ENCODE data around the gene ERVH48-1.

Gene ERVH48-1

DNA sequence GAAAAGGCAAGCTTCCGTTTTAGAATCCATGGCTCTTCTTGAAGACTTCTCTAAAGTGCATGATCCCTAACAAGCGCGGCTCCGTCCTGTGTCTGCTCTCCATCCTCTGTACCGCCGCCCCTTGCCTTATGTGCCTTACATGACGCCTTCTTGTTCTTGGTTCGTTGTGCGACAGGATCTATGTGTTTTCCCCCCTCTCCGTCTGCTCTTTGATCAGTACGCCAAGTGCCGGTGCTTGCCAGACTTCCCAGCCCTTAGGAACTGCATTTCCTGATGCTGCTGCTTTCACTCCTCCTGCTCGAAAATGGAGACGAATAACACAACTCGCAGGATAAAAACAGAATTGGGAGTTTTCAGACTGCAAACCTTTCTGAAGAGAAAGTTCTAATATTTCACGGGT, 19.2 kb downstream of the ERVH48-1 start:
- peaks cover 11% of the 10 kb centered on the region; the same call in 1 of the 2 replicates for H3K79me2 ChIP-seq (ENCODE audit: insufficient read depth, low read length)
- ATAC-seq (ENCODE audit: insufficient read depth, low read depth) = no peak
- peaks cover 9% of the 10 kb centered on the region; the same call in 1 of the 2 replicates for H4K20me1 ChIP-seq (ENCODE audit: insufficient read depth, low read length)
- H3K4me2 ChIP-seq (ENCODE audit: insufficient read depth, low read length) = no peak overlapping the region
- no peaks in the 10 kb centered on the region for H3K9me3 ChIP-seq (ENCODE audit: insufficient read depth, low read length, severe bottlenecking)
- DNase-seq = no peak
- peaks cover 82% of the 10 kb centered on the region for H3K36me3 ChIP-seq (ENCODE audit: insufficient read depth, low read length)
- no peak overlapping the region for H2AFZ ChIP-seq (ENCODE audit: low read depth, low read length)
- TF ChIP-seq EZH2 (IDR thresholded peaks at IDR 0.05; ENCODE audit: borderline replicate concordance, low read depth, low read length, severe bottlenecking) = no peak
- TF ChIP-seq CTCF (IDR thresholded peaks at IDR 0.05; ENCODE audit: borderline replicate concordance, extremely low read depth, low read length, poor library complexity, severe bottlenecking) = no peak
- no peak overlapping the region for H3K9ac ChIP-seq (ENCODE audit: low read depth, low read length)
- no peaks in the 10 kb centered on the region for H3K27me3 ChIP-seq (ENCODE audit: insufficient read depth, low read length, poor library complexity)
- no peak overlapping the region for H3K4me3 ChIP-seq (ENCODE audit: low read depth in 1 of 2, low read length in 2 of 2)
- no peak overlapping the region for H3K27ac ChIP-seq (ENCODE audit: low read length)
- H3K4me1 ChIP-seq (ENCODE audit: insufficient read depth, low read length) = no peaks in the 10 kb centered on the region

DNA sequence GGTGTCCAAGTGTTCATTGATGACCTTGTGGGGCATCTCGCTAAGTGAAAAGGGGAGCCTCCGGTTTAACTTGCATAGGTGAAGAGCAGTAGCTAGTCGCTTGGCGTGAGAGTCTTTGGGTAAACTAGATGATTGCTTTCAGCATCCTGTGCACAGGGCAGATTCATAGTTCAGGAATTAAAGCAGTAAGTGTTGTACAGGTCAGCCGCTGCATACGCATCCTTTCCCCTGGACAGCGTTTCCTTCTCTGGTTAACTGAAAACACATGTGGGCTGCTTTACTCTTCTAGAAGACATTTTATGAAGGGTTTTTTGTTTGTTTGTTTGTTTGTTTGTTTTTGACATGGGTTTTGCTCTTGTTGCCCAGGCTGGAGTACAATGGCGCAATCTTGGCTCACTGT, 20.2 kb downstream of the ERVH48-1 start:
- no peak for TF ChIP-seq EZH2 (IDR thresholded peaks at IDR 0.05; ENCODE audit: borderline replicate concordance, low read depth, low read length, severe bottlenecking)
- TF ChIP-seq CTCF (IDR thresholded peaks at IDR 0.05; ENCODE audit: borderline replicate concordance, extremely low read depth, low read length, poor library complexity, severe bottlenecking) = no peak
- Histone ChIP-seq H2AFZ (ENCODE audit: low read depth, low read length) (no peak overlapping the region), H4K20me1 (ENCODE audit: insufficient read depth, low read length) (peaks cover 11% of the 10 kb centered on the region; the same call in 1 of the 2 replicates), H3K79me2 (ENCODE audit: insufficient read depth, low read length) (peaks cover 17% of the 10 kb centered on the region; the same call in 1 of the 2 replicates), H3K4me3 (ENCODE audit: low read depth in 1 of 2, low read length in 2 of 2) (no peak overlapping the region), H3K9ac (ENCODE audit: low read depth, low read length) (no peak overlapping the region), H3K4me1 (ENCODE audit: insufficient read depth, low read length) (no peaks in the 10 kb centered on the region), H3K36me3 (ENCODE audit: insufficient read depth, low read length) (peaks cover 87% of the 10 kb centered on the region), H3K9me3 (ENCODE audit: insufficient read depth, low read length, severe bottlenecking) (no peaks in the 10 kb centered on the region), H3K27ac (ENCODE audit: low read length) (no peak overlapping the region), H3K4me2 (ENCODE audit: insufficient read depth, low read length) (no peak overlapping the region), H3K27me3 (ENCODE audit: insufficient read depth, low read length, poor library complexity) (no peaks in the 10 kb centered on the region)
- ATAC-seq (ENCODE audit: insufficient read depth, low read depth) (no peak), DNase-seq (no peak)

DNA sequence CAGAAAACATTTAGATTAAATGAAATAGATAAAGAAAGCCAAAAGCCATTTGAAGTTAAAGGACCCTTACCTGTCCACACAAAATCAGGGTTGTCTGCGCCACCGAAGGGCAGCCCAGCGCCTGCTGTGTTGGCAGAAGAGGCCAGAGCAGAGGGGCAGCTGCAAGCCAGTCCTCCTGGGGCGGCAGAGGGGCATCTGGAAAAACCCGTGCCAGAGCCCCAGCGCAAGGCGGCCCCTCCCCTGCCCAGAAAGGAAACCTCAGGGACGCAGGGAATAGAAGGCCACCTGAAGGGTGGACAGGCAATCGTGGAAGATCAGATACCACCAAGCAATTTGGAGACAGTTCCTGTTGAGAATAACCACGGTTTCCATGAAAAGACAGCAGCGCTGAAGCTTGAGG, 21.6 kb downstream of the ERVH48-1 start:
- Histone ChIP-seq H3K9me3 (ENCODE audit: insufficient read depth, low read length, severe bottlenecking) (no peaks in the 10 kb centered on the region), H3K27me3 (ENCODE audit: insufficient read depth, low read length, poor library complexity) (no peaks in the 10 kb centered on the region), H3K4me3 (ENCODE audit: low read depth in 1 of 2, low read length in 2 of 2) (no peak overlapping the region), H2AFZ (ENCODE audit: low read depth, low read length) (no peak overlapping the region), H3K27ac (ENCODE audit: low read length) (no peak overlapping the region), H3K4me1 (ENCODE audit: insufficient read depth, low read length) (no peaks in the 10 kb centered on the region), H3K9ac (ENCODE audit: low read depth, low read length) (no peak overlapping the region), H3K36me3 (ENCODE audit: insufficient read depth, low read length) (peaks cover 86% of the 10 kb centered on the region), H3K4me2 (ENCODE audit: insufficient read depth, low read length) (no peak overlapping the region), H4K20me1 (ENCODE audit: insufficient read depth, low read length) (peaks cover 11% of the 10 kb centered on the region; the same call in 1 of the 2 replicates), H3K79me2 (ENCODE audit: insufficient read depth, low read length) (peaks cover 21% of the 10 kb centered on the region; the same call in 1 of the 2 replicates)
- TF ChIP-seq CTCF (IDR thresholded peaks at IDR 0.05; ENCODE audit: borderline replicate concordance, extremely low read depth, low read length, poor library complexity, severe bottlenecking) (no peak), EZH2 (IDR thresholded peaks at IDR 0.05; ENCODE audit: borderline replicate concordance, low read depth, low read length, severe bottlenecking) (no peak)
- ATAC-seq (ENCODE audit: insufficient read depth, low read depth) = no peak
- DNase-seq = no peak

DNA sequence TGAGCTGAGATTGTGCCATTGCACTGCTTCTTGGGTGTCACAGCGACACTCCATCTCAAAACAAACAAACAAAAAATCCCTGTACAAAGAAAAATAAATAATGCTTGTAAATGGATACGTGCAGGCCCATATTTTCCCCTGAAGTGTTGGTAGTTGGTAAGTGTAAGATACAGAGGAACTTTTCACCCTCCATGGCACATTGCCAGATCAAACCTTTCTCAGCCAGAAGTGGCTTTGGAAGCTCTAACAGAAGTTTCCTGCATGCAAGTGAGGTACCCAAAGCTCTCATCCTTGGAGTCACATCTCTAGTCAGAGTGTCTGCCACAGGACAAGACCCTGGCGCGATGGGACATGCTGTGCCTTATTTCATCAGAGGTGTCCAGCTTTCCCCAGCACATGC, 25.0 kb downstream of the ERVH48-1 start:
- Histone ChIP-seq H3K79me2 (ENCODE audit: insufficient read depth, low read length) (peaks cover 28% of the 10 kb centered on the region; the same call in 1 of the 2 replicates), H3K9me3 (ENCODE audit: insufficient read depth, low read length, severe bottlenecking) (no peaks in the 10 kb centered on the region), H2AFZ (ENCODE audit: low read depth, low read length) (no peak overlapping the region), H3K4me1 (ENCODE audit: insufficient read depth, low read length) (no peaks in the 10 kb centered on the region), H3K36me3 (ENCODE audit: insufficient read depth, low read length) (peaks cover 72% of the 10 kb centered on the region), H3K27ac (ENCODE audit: low read length) (no peak overlapping the region), H3K27me3 (ENCODE audit: insufficient read depth, low read length, poor library complexity) (no peaks in the 10 kb centered on the region), H3K4me2 (ENCODE audit: insufficient read depth, low read length) (no peak overlapping the region), H3K4me3 (ENCODE audit: low read depth in 1 of 2, low read length in 2 of 2) (no peak overlapping the region), H3K9ac (ENCODE audit: low read depth, low read length) (no peak overlapping the region), H4K20me1 (ENCODE audit: insufficient read depth, low read length) (peaks cover 7% of the 10 kb centered on the region; the same call in 1 of the 2 replicates)
- no peak for DNase-seq
- no peak for ATAC-seq (ENCODE audit: insufficient read depth, low read depth)
- TF ChIP-seq CTCF (IDR thresholded peaks at IDR 0.05; ENCODE audit: borderline replicate concordance, extremely low read depth, low read length, poor library complexity, severe bottlenecking) (no peak), EZH2 (IDR thresholded peaks at IDR 0.05; ENCODE audit: borderline replicate concordance, low read depth, low read length, severe bottlenecking) (no peak)

All from DND-41 (cell line).